A549 (cell line): ENCODE measurements around the gene LHX1.

Experiments used
- CEBPB ChIP-seq, 2 experiments: fragments of >200 bp in 1 of 2; sonication (Bioruptor Twin) in 1 of 2; formaldehyde crosslinking in 1 of 2; IDR thresholded peaks; 2 replicates each; pipeline ENCODE4 v1.6.1; 2012 to 2016
- TF ChIP-seq, protein P1 (sequence below): IDR thresholded peaks from 2 replicates; pipeline ENCODE4 v1.6.1; 2012

GRCh38 chr17:36933512-36934143, 3.6 kb upstream of the LHX1 start:
- no peak for TF ChIP-seq CEBPB (IDR thresholded peaks at IDR 0.05)
- TF ChIP-seq, protein P1, sequence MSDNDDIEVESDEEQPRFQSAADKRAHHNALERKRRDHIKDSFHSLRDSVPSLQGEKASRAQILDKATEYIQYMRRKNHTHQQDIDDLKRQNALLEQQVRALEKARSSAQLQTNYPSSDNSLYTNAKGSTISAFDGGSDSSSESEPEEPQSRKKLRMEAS = no peak
